Hepatocyte (in vitro differentiated cells): ENCODE results near the gene SLC36A3. TPM values are rescaled to one million over a fixed set of nuclear protein-coding genes. Genes with fewer than 3 reads are reported as not detected.

ENCODE experiments used
- DNase-seq: peaks from one replicate; pipeline ENCODE4 v3.0.0-alpha.2; 2016; ENCODE audit warnings: low spot score
- H2AFZ ChIP-seq: fragments of 200-600 bp; sonication (generic); 2 replicates; pipeline ENCODE4 v1.6.0; 2016; ENCODE audit warnings: antibody characterized with exemption, mild to moderate bottlenecking
- H3K27ac ChIP-seq: fragments of 200-600 bp; sonication (generic); 2 replicates; pipeline ENCODE4 v1.5.1; 2016; ENCODE audit warnings: mild to moderate bottlenecking
- H3K27me3 ChIP-seq: fragments of 200-600 bp; sonication (generic); 2 replicates; pipeline ENCODE4 v1.6.1; 2016
- H3K36me3 ChIP-seq: fragments of 200-600 bp; sonication (generic); replicated peaks from 2 replicates; pipeline ENCODE4 v1.5.1; 2016; ENCODE audit warnings: low read depth; ENCODE audit not compliant: insufficient read depth
- H3K4me1 ChIP-seq: fragments of 200-600 bp; sonication (generic); 2 replicates; pipeline ENCODE4 v1.5.1; 2016; ENCODE audit warnings: mild to moderate bottlenecking, moderate library complexity; ENCODE audit not compliant: insufficient read depth
- H3K4me2 ChIP-seq: fragments of 200-600 bp; sonication (generic); 2 replicates; pipeline ENCODE4 v1.6.0; 2016
- H3K4me3 ChIP-seq: fragments of 200-600 bp; sonication (generic); 2 replicates; pipeline ENCODE4 v1.5.1; 2016; ENCODE audit warnings: mild to moderate bottlenecking
- H3K79me2 ChIP-seq: fragments of 200-600 bp; sonication (generic); 2 replicates; pipeline ENCODE4 v1.6.0; 2017; ENCODE audit warnings: mild to moderate bottlenecking
- H3K9me2 ChIP-seq: fragments of 200-600 bp; sonication (generic); replicated peaks from 2 replicates; pipeline ENCODE4 v1.6.0; 2017; ENCODE audit warnings: mild to moderate bottlenecking; ENCODE audit not compliant: insufficient read depth
- H3K9me3 ChIP-seq: fragments of 200-600 bp; sonication (generic); 2 replicates; pipeline ENCODE4 v1.5.1; 2016; ENCODE audit warnings: low read depth, mild to moderate bottlenecking
- H4K20me1 ChIP-seq: fragments of 200-600 bp; sonication (generic); 2 replicates; pipeline ENCODE4 v1.6.0; 2016; ENCODE audit warnings: mild to moderate bottlenecking; ENCODE audit not compliant: insufficient read depth, poor library complexity, severe bottlenecking
- CTCF ChIP-seq: fragments of 200-600 bp; sonication (generic); IDR thresholded peaks from 2 replicates; pipeline ENCODE4 v1.5.1; 2016; ENCODE audit warnings: antibody characterized with exemption, mild to moderate bottlenecking; ENCODE audit not compliant: poor library complexity
- EZH2 ChIP-seq: fragments of 200-600 bp; sonication (generic); IDR thresholded peaks from 2 replicates; pipeline ENCODE4 v1.6.1; 2016; ENCODE audit warnings: antibody characterized with exemption, mild to moderate bottlenecking, borderline replicate concordance
- EZH2phosphoT487 ChIP-seq: fragments of 200-600 bp; sonication (generic); IDR thresholded peaks from one replicate; pipeline ENCODE4 v1.6.1; 2018; ENCODE audit warnings: antibody characterized with exemption, mild to moderate bottlenecking, low read depth, moderate library complexity; ENCODE audit not compliant: unreplicated experiment, severe bottlenecking
- WGBS: methylation state at CpG from one replicate; pipeline ENCODE4 v1.1.6; 2016; ENCODE audit warnings: low lambda C conversion rate; ENCODE audit errors: missing lambda C conversion rate; 5-methylcytosine and 5-hydroxymethylcytosine counted together
- polyA plus RNA-seq: library from polyadenylated mRNA; unstranded; fragments of >200 nt; fragmentation: Nextera tagmentation; extraction: Ambion mirVana; gene quantifications from 2 replicates; pipeline ENCODE4 v1.2.1, GENCODE V29; 2016
- total RNA-seq: library from RNA; depleted of rRNA; stranded (reverse); fragments of >200 nt; gene quantifications from 2 replicates; pipeline ENCODE4 v1.2.3, GENCODE V29; 2014

The SLC36A3 gene
- total and polyA plus RNA-seq, 2 experiments from 2014 or later = not detected

- Histone ChIP-seq H3K79me2 (no peaks in the 10 kb centered on the region), H3K4me2 (no peak overlapping the region), H3K4me3 (no peak overlapping the region), H3K27ac (no peak overlapping the region), H3K27me3 (no peaks in the 10 kb centered on the region), H3K9me3 (no peaks in the 10 kb centered on the region), H3K4me1 (no peaks in the 10 kb centered on the region), H4K20me1 (no peaks in the 10 kb centered on the region), H2AFZ (no peak overlapping the region), H3K36me3 (no peaks in the 10 kb centered on the region), H3K9me2 (no peaks in the 10 kb centered on the region)
- 72% methylated on average over 4 of the region's 4 CpGs for WGBS
- TF ChIP-seq EZH2 = no peak
- no peak for TF ChIP-seq EZH2phosphoT487
- DNase-seq = no peak
These were observed 57.8 kb downstream of the SLC36A3 start for GRCh38 chr5:151245680-151246219.

DNA sequence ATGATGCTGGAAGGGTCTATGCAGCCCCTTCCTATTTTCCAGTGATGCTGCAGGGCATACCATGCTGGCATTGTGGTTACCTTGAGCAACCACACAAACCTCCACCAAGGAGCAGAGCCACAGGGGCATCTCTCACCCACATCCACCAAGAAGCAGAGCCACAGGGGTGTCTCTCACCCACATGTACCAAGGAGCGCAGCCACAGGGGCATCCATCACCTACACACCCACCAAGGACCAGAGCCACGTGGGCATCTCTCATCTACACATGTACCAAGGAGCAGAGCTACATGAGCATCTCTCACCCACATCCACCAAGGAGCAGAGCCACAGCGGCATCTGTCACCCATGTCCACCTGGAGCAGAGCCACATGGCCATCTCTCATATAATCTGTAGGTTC lies 59.4 kb downstream of the SLC36A3 start:
- no peak for DNase-seq
- H3K4me1 ChIP-seq = no peaks in the 10 kb centered on the region
- H3K9me2 ChIP-seq = no peaks in the 10 kb centered on the region
- H3K79me2 ChIP-seq = no peaks in the 10 kb centered on the region
- H3K4me2 ChIP-seq = no peak overlapping the region
- no peaks in the 10 kb centered on the region for H3K9me3 ChIP-seq
- no peak overlapping the region for H3K27ac ChIP-seq
- no peaks in the 10 kb centered on the region for H3K27me3 ChIP-seq
- no peak overlapping the region for H3K4me3 ChIP-seq
- no peaks in the 10 kb centered on the region for H4K20me1 ChIP-seq
- H3K36me3 ChIP-seq = no peaks in the 10 kb centered on the region
- no peak overlapping the region for H2AFZ ChIP-seq
- 98% methylated on average over 3 of the region's 3 CpGs for WGBS
- TF ChIP-seq EZH2 = no peak
- no peak for TF ChIP-seq EZH2phosphoT487
- TF ChIP-seq CTCF = no peak

DNA sequence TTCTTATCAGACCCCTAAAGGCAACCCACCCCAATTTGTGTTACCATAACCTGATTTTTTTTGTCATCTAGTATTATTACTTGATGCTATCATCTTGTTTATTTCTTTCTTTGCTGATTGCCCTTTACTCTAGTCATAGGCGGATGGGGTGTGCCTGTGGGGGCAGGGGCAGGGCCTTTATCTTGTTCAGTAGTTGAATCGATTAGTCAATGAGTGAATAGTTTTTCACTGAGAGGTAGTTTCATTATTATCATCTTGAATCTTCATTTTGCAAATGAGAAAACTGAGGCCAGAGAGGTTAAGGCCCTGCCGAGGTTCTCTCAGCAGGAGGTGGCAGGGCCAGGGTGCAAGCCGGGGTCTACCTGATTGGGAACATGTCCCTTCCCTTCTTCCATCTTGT lies 60.0 kb downstream of the SLC36A3 start:
- TF ChIP-seq EZH2 (no peak), CTCF (no peak), EZH2phosphoT487 (no peak)
- Histone ChIP-seq H3K9me2 (no peaks in the 10 kb centered on the region), H4K20me1 (no peaks in the 10 kb centered on the region), H3K27ac (no peak overlapping the region), H3K79me2 (no peaks in the 10 kb centered on the region), H3K9me3 (no peaks in the 10 kb centered on the region), H3K36me3 (no peaks in the 10 kb centered on the region), H3K4me3 (no peak overlapping the region), H3K27me3 (no peaks in the 10 kb centered on the region), H3K4me2 (no peak overlapping the region), H3K4me1 (no peaks in the 10 kb centered on the region), H2AFZ (no peak overlapping the region)
- DNase-seq = no peak
- 94% methylated on average over 4 of the region's 4 CpGs for WGBS

DNA sequence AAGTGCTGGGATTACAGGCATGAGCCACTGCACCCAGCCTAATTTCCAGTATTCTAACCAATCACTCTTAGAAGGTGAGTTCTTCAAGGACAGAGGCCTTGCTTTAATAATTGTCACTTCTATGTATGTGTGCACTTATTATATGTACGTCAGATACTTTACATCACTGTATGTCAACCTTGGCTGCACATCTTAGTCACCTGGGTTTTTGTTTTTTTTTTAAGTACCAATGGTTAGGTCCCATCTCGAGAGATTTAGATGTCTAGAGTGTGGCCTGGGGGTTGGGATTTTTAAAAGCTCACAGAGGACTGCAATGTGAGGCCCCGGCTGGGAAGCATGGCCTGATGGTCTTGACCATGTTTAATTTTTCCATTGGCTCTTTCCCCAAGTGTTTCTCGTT lies 60.4 kb downstream of the SLC36A3 start:
- H3K9me2 ChIP-seq = no peaks in the 10 kb centered on the region
- no peak overlapping the region for H3K27ac ChIP-seq
- no peaks in the 10 kb centered on the region for H3K4me1 ChIP-seq
- no peaks in the 10 kb centered on the region for H4K20me1 ChIP-seq
- H3K4me3 ChIP-seq = no peak overlapping the region
- no peak for DNase-seq
- H2AFZ ChIP-seq = no peak overlapping the region
- no peak overlapping the region for H3K4me2 ChIP-seq
- no peaks in the 10 kb centered on the region for H3K9me3 ChIP-seq
- 87% methylated on average over 4 of the region's 4 CpGs for WGBS
- H3K79me2 ChIP-seq = no peaks in the 10 kb centered on the region
- TF ChIP-seq CTCF = no peak
- TF ChIP-seq EZH2phosphoT487 = no peak
- no peak for TF ChIP-seq EZH2
- no peaks in the 10 kb centered on the region for H3K36me3 ChIP-seq
- H3K27me3 ChIP-seq = no peaks in the 10 kb centered on the region
